ENCODE measurements around the gene KLHL29. TPM values are rescaled to one million over a fixed set of nuclear protein-coding genes. Genes with fewer than 3 reads are reported as not detected.
A peak's percentile ranks its signal among the peaks of the same experiment; 100 is the strongest.

KLHL29 gene
- total RNA-seq, 2 donors from 2014 or later = 1.3 to 3.3 TPM

DNA sequence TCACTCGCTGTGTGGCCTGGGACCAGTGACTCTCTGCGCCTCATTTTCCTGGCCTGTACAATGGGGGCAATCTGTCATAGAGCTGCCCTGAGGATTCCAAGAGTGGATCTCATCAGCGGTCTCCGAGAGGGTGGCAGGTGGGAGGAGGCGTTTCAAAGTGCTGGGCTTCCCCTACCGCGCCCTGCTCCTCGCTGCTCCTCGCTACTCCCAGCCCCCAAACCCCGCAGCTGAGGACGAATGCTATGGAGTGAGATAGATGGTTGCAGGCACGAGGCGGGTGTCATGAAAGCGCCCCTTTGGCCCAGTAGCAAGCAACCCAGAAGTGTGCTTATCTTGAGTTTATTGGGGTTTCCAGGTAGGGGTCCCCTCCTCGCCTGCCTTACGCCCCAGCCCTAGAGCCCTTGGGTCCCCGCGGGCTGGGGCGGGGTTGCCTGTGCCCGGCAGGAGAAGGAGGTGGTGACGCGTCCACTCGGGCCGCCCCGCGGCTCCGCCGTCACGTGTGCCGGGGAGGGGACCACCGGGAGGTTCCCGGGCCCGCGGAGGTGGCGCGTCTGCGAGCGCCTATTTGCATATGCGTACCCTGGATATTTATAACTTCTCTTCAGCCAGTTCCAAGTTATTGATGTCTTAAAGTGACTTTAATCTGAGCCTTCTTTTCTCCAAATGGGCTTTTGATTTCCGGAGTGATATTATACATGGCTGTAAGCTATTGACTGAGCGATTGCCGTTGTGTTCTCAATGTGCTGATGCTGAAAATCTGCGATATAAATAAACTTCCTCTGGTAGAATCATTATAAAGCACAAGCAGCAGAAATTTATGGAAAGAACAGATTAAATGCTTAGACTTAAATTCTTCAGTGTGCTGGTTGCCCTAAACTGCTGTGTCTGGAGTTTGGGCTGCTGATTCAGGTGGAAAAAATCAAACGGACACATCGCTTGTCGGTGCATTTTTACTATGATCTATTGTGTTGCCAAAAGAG, 278.3 kb downstream of the KLHL29 start:
- intact Hi-C loops (cut with DNase I) = no loop called here
- DNase-seq (peak; percentile 63), ATAC-seq (peak; percentile 51 to 55)

GRCh38 chr2:23664066-23664788, 279.2 kb downstream of the KLHL29 start:
- no peak for DNase-seq
- no peak for ATAC-seq
- intact Hi-C loops (cut with DNase I) = no loop called here

- intact Hi-C loops (cut with DNase I) = no loop called here
- ATAC-seq (no peak), DNase-seq (no peak)
Measured at GRCh38 chr2:23666241-23666979, 281.4 kb downstream of the KLHL29 start.

- intact Hi-C loops (cut with DNase I) = no loop called here
- no peak for DNase-seq
- ATAC-seq = no peak
Measured at GRCh38 chr2:23666980-23667357, 282.0 kb downstream of the KLHL29 start.

DNA sequence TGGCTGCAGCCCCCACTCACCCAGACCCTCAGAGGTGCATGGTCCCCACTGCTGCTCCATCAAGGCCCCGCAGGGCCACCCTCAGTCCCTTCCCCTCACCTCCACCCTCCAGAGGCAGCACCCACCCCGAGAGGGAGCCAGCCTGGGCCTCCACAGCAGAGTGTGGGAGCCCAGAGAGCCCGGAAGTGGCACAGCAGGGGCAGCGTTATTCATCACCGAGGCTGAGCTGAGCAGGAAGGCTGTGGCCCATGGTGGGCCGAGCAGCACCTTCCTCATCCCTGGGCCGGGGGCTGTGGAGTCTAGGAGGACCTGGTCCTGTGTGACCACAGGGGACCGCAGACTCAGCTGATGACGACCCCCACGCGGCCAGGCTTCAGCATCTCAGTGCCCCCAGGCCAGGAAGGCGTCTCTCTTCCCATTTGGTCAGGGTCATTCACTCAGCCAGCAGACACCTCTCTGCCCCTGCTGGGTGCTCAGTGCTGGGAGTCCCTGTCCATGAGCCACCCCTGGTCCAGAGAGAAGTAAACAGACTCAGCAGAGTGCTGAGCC, 283.9 kb downstream of the KLHL29 start:
- ATAC-seq (no peak), DNase-seq (no peak)
- intact Hi-C loops (cut with DNase I) = no loop called here

DNA sequence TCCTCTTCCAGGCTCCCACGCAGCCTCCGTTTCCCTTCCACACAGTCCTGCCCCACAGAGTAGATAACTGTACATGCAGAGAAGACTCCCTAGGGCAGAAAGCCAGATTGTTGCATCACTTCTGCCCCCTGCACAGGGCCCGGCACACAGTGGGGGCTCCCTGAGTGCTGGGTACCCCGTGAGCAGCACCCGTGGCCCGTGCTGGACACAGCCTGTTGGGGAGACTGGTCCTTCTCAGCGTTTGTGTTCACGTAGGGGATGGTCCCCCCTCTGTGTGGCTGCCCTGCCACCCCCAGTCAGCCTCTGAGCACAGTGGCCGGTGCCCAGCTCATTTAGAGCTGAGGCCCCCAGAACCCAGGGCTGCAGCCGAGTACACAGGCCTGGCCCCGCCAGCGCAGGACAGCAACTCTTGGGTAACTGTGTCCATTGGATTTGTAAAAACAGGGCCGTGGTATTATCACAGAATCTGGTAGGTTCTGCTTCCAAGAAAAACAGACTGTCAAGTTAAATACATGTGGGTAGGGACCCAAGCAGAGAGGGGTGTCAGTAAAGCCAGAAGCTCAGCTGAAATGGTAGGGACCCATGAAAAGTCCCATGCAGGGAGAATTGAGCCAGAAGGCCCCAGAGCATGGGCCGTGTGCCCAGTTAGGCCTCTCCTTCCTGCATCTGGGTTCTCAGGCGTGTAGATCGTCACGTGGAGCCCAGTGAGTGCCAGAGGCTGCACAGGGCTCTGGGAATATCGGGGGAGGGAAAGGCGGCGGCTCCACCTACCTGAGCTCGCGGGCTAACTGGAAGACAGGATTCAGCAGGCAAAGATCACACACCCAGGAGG, 284.6 kb downstream of the KLHL29 start:
- peak; percentile 93 to 96 for ATAC-seq
- intact Hi-C loops (cut with DNase I) = no loop called here
- peak; percentile 88 for DNase-seq

GRCh38 chr2:23670245-23670592, 285.2 kb downstream of the KLHL29 start:
- no peak for DNase-seq
- peak in 1 of 2 donors; percentile 2 for ATAC-seq

GRCh38 chr2:23673082-23673481, 288.1 kb downstream of the KLHL29 start:
- intact Hi-C loops (cut with DNase I) = no loop called here

More at GRCh38 chr2:23670245-23670592, 285.2 kb downstream of the KLHL29 start:
- intact Hi-C loops (cut with DNase I) = no loop called here

DNA sequence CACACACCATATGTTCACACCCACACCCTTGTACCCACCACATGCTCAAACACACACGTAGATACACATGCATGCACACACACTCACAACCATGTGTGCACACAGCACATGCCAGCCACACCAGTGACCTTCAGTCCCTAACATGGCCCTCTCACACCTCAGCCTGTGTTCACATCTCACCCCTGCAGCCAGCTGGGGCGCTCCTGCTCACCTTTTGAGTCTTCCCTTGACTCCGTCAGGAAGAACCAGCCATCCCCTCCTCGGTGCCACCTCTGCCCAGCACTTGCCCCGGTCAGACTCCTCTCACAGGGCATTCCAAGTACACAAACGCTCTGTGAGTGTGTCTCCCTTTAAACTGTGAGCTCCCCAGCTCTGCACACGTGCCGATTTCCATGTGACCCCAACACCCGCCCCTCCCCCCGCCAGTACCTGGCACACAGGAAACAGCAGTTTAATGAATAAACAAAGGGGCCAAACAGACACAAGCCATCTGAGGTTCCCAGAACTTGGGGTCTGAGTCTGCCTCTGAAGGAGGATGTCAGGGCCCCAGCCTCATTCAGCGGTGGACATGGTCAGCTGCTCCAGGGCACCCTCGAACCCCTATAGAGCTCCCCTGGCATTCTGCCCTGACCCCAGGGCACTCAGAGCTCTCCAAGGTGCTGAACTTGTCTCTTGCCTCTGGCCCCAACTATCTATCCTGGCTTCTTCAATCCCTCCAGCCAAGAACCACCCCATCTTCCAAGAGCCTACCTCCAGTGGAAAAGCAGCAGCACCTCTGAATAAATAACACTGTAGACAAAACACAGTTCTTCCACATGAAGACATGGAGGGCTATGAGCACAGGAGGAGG, 289.1 kb downstream of the KLHL29 start:
- DNase-seq (no peak), ATAC-seq (no peak)
- intact Hi-C loops (cut with DNase I) = no loop called here

More at GRCh38 chr2:23673082-23673481, 288.1 kb downstream of the KLHL29 start:
- no peak for DNase-seq
- no peak for ATAC-seq

DNA sequence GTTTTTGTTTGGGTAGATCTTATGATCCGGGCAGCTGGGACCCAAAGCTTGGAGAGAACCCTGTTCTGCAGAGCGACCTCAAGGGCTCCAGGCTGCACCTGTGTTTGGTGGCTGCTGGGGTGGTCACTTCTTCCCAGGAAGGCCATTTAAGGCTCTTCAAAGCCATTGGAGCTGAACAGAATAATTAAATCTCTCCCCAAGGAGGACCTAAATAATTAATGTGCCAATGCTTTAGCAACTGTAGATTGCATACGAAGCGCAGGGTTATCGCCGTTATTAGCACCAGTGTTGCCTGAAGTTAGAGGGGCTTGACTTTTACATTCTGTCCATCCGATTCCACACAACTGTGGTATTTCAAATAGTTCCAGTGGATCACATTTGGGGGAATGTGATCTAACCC, 290.5 kb downstream of the KLHL29 start:
- intact Hi-C loops (cut with DNase I) = no loop called here
- no peak for ATAC-seq

DNA sequence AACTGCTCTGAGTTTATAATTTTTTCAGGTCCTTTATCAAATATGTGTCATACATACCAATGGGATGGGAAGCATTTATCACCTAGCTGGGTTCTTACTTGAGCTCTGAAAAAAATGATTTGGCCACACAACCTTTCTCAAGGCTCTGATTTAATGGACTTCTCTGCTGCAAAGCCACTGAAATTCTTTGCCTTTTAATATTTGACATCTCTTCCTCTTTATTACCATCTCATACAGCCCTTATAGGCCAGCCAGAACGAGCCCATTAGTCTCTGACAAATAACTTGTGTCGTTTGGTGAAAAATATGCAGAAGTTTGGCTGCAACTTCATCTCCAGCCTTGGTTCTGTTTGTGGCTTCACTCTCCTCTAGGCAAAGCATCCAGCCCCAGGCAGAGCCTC, 292.9 kb downstream of the KLHL29 start:
- intact Hi-C loops (cut with DNase I) = no loop called here
- DNase-seq (no peak), ATAC-seq (no peak)

More for the DNA sequence above, 290.5 kb downstream of the KLHL29 start:
- DNase-seq = no peak

- intact Hi-C loops (cut with DNase I) = no loop called here
- ATAC-seq (no peak), DNase-seq (no peak)
Measured at GRCh38 chr2:23679044-23679443, 294.1 kb downstream of the KLHL29 start.

DNA sequence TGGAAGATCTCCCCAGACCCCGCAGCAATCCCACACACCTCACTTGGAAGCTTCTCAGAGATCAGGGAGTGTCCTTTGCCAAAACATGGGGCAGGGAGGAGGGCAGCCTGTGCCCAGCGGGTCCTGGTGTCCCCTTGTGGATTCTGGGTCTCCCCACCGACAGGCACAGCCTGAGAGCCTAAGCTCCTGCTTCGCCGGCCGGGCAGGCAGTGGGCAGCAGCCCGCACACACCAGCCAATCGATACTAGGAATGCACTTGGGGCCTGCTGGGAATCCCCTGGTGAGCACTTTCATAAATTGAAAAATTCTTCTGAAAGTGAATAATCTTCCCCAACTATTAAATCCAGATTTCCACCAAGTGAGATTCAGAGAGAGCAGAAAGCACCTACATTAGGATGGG, 296.0 kb downstream of the KLHL29 start:
- ATAC-seq = no peak
- no peak for DNase-seq
- intact Hi-C loops (cut with DNase I) = no loop called here

GRCh38 chr2:23681356-23682140, 296.6 kb downstream of the KLHL29 start:
- no peak for DNase-seq
- ATAC-seq = no peak
- intact Hi-C loops (cut with DNase I) = no loop called here

DNA sequence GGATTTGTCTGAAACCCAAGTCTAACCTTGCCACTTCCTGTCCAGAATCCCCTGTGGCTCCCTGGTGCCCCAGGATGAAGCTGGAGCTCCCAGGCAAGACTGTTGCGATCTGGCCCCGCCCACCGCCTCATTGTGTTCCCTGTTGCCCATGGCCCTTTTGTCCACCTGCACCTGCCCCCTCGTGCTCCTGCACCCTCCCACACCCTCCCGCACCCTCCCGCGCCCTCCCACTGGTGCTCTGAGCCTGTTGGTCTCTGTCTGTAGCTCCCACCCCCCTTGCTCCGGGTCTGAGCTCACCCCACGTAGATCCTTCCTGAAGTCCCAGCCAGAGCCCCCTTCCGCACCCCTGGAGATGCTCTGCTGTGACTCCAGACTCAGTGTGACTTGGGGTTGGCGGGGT, 297.5 kb downstream of the KLHL29 start:
- DNase-seq = no peak
- no peak for ATAC-seq
- intact Hi-C loops (cut with DNase I) = no loop called here

DNA sequence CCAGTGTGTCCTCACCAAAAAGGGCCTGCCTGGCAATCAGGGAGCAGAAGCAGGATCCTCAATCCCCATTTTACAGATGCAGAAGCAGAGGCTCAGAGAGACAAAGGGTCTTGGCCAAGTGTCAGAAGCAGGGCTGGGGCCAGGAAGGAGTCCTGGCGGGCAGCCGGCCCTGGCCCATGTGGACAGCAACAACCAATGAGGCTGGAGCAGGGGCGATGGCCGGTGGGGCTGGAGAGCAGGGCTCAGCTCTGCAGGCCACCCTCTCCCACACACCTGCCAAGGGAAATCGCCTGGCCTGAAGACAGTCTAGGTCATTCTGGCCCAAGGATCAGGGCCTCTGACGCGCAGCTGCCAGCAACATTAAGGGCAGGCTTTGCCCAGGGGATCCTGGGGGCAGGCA, 298.0 kb downstream of the KLHL29 start:
- ATAC-seq (no peak), DNase-seq (no peak)
- intact Hi-C loops (cut with DNase I) = no loop called here

All from left cardiac atrium (tissue), 4 donors.